Activated naive CD4-positive, alpha-beta T cell treated with anti-CD3 and anti-CD28 coated beads for 36 hours (primary cell): Measurements from ENCODE around the gene NRARP. TPM values are rescaled to one million over a fixed set of nuclear protein-coding genes. Genes with fewer than 3 reads are reported as not detected.

Experiments
- CTCF ChIA-PET: fragments of 350-600 bp; sonication (Branson Sonifier 250); formaldehyde crosslinking; loops from one replicate; lab custom pipeline; 2021; ENCODE audit warnings: antibody characterized with exemption; lab: Charles Lee
- DNase-seq: peaks from one replicate; pipeline ENCODE4 v3.0.0-alpha.2; 2020
- H3K27ac Mint-ChIP-seq: one replicate; pipeline ENCODE4 v1.8.0; 2021; ENCODE audit warnings: mild to moderate bottlenecking, mixed read lengths
- H3K27me3 Mint-ChIP-seq: one replicate; pipeline ENCODE4 v1.8.0; 2021; ENCODE audit warnings: low read depth, mixed read lengths
- H3K36me3 Mint-ChIP-seq: one replicate; pipeline ENCODE4 v1.8.0; 2021; ENCODE audit warnings: low read depth, mixed read lengths
- H3K4me1 Mint-ChIP-seq: one replicate; pipeline ENCODE4 v1.8.0; 2021; ENCODE audit warnings: low read depth, mixed read lengths
- H3K4me3 Mint-ChIP-seq: one replicate; pipeline ENCODE4 v1.8.0; 2021; ENCODE audit warnings: mild to moderate bottlenecking, moderate library complexity, mixed read lengths
- H3K9me3 Mint-ChIP-seq: one replicate; pipeline ENCODE4 v1.8.0; 2021; ENCODE audit warnings: mixed read lengths
- intact Hi-C: fragments of 100-400 bp; cut with micrococcal nuclease; formaldehyde crosslinking; loops from one replicate; pipeline ENCODE4 v1.15.1; 2023
- total RNA-seq, 2 experiments: library from RNA; stranded (reverse); gene quantifications; one replicate each; pipeline ENCODE4 v1.2.3, GENCODE V29; 2021

NRARP gene
- total RNA-seq, 2 experiments from 2014 or later = 1.8 to 2.2 TPM

GRCh38 chr9:137319739-137320551, 17.9 kb upstream of the NRARP start:
- H3K27ac Mint-ChIP-seq = no peak overlapping the region
- intact Hi-C loops = no loop called here
- no peaks in the 10 kb centered on the region for H3K9me3 Mint-ChIP-seq
- no peaks in the 10 kb centered on the region for H3K36me3 Mint-ChIP-seq
- H3K4me3 Mint-ChIP-seq = no peak overlapping the region
- CTCF ChIA-PET = no interaction called here
- no peak for DNase-seq
- H3K27me3 Mint-ChIP-seq = peaks cover 4% of the 10 kb centered on the region
- H3K4me1 Mint-ChIP-seq = peaks cover 4% of the 10 kb centered on the region

GRCh38 chr9:137319011-137319738, 17.1 kb upstream of the NRARP start:
- Mint-ChIP-seq H3K27me3 (peaks cover 3% of the 10 kb centered on the region), H3K27ac (no peak overlapping the region), H3K36me3 (no peaks in the 10 kb centered on the region), H3K4me1 (peaks cover 4% of the 10 kb centered on the region), H3K4me3 (no peak overlapping the region), H3K9me3 (no peaks in the 10 kb centered on the region)
- intact Hi-C loops = no loop called here
- no peak for DNase-seq
- CTCF ChIA-PET = no interaction called here

GRCh38 chr9:137318602-137319001, 16.5 kb upstream of the NRARP start:
- intact Hi-C loops = no loop called here
- H3K27ac Mint-ChIP-seq = no peak overlapping the region
- H3K27me3 Mint-ChIP-seq = peaks cover 3% of the 10 kb centered on the region
- DNase-seq = no peak
- H3K4me1 Mint-ChIP-seq = peaks cover 4% of the 10 kb centered on the region
- H3K9me3 Mint-ChIP-seq = no peaks in the 10 kb centered on the region
- CTCF ChIA-PET = no interaction called here
- H3K36me3 Mint-ChIP-seq = no peaks in the 10 kb centered on the region
- H3K4me3 Mint-ChIP-seq = no peak overlapping the region

- peaks cover 3% of the 10 kb centered on the region for H3K27me3 Mint-ChIP-seq
- no peak for DNase-seq
- H3K36me3 Mint-ChIP-seq = no peaks in the 10 kb centered on the region
- no peak overlapping the region for H3K4me3 Mint-ChIP-seq
- no peak overlapping the region for H3K27ac Mint-ChIP-seq
- intact Hi-C loops = no loop called here
- H3K9me3 Mint-ChIP-seq = no peaks in the 10 kb centered on the region
- H3K4me1 Mint-ChIP-seq = peaks cover 4% of the 10 kb centered on the region
- CTCF ChIA-PET = no interaction called here
Measured at GRCh38 chr9:137317718-137318511, 15.8 kb upstream of the NRARP start.

- CTCF ChIA-PET = interaction anchor here (1.4 kb wide), 1 partner anchor 15 kb away, joined by 3 read pairs; the partner anchor contains the start of gene NRARP
Measured at GRCh38 chr9:137317021-137317717, 15.1 kb upstream of the NRARP start.

GRCh38 chr9:137316012-137316981, 14.2 kb upstream of the NRARP start:
- CTCF ChIA-PET = interaction anchor here (1.4 kb wide), 1 partner anchor 14 kb away, joined by 3 read pairs; the partner anchor contains the start of gene NRARP
- no peaks in the 10 kb centered on the region for H3K9me3 Mint-ChIP-seq
- peaks cover 3% of the 10 kb centered on the region for H3K27me3 Mint-ChIP-seq
- H3K4me3 Mint-ChIP-seq = no peak overlapping the region
- no peaks in the 10 kb centered on the region for H3K36me3 Mint-ChIP-seq
- H3K4me1 Mint-ChIP-seq = peaks cover 4% of the 10 kb centered on the region
- H3K27ac Mint-ChIP-seq = no peak overlapping the region
- DNase-seq = no peak
- intact Hi-C loops = no loop called here

More at GRCh38 chr9:137317021-137317717, 15.1 kb upstream of the NRARP start:
- peaks cover 3% of the 10 kb centered on the region for H3K27me3 Mint-ChIP-seq
- no peak overlapping the region for H3K4me3 Mint-ChIP-seq
- intact Hi-C loops = no loop called here
- peaks cover 4% of the 10 kb centered on the region for H3K4me1 Mint-ChIP-seq
- no peaks in the 10 kb centered on the region for H3K36me3 Mint-ChIP-seq
- no peaks in the 10 kb centered on the region for H3K9me3 Mint-ChIP-seq
- DNase-seq = no peak
- no peak overlapping the region for H3K27ac Mint-ChIP-seq

- DNase-seq = no peak
Measured at GRCh38 chr9:137315581-137316011, 13.5 kb upstream of the NRARP start.

GRCh38 chr9:137314561-137315560, 12.8 kb upstream of the NRARP start:
- intact Hi-C loops = no loop called here
- H3K27me3 Mint-ChIP-seq = peaks cover 3% of the 10 kb centered on the region
- no peaks in the 10 kb centered on the region for H3K9me3 Mint-ChIP-seq
- no peak overlapping the region for H3K4me3 Mint-ChIP-seq
- H3K36me3 Mint-ChIP-seq = no peaks in the 10 kb centered on the region
- DNase-seq = no peak
- H3K4me1 Mint-ChIP-seq = no peaks in the 10 kb centered on the region
- CTCF ChIA-PET = no interaction called here
- H3K27ac Mint-ChIP-seq = no peak overlapping the region

More at GRCh38 chr9:137315581-137316011, 13.5 kb upstream of the NRARP start:
- H3K4me1 Mint-ChIP-seq = peaks cover 3% of the 10 kb centered on the region
- H3K27ac Mint-ChIP-seq = no peak overlapping the region
- no peaks in the 10 kb centered on the region for H3K9me3 Mint-ChIP-seq
- CTCF ChIA-PET = no interaction called here
- H3K27me3 Mint-ChIP-seq = peaks cover 3% of the 10 kb centered on the region
- H3K4me3 Mint-ChIP-seq = no peak overlapping the region
- H3K36me3 Mint-ChIP-seq = no peaks in the 10 kb centered on the region
- intact Hi-C loops = no loop called here

- intact Hi-C loops = no loop called here
- no peak overlapping the region for H3K4me3 Mint-ChIP-seq
- no peak for DNase-seq
- CTCF ChIA-PET = no interaction called here
- no peaks in the 10 kb centered on the region for H3K36me3 Mint-ChIP-seq
- no peaks in the 10 kb centered on the region for H3K9me3 Mint-ChIP-seq
- no peak overlapping the region for H3K27ac Mint-ChIP-seq
- H3K27me3 Mint-ChIP-seq = peaks cover 3% of the 10 kb centered on the region
- no peaks in the 10 kb centered on the region for H3K4me1 Mint-ChIP-seq
Measured at GRCh38 chr9:137313956-137314560, 12.0 kb upstream of the NRARP start.

GRCh38 chr9:137313326-137313936, 11.4 kb upstream of the NRARP start:
- no peaks in the 10 kb centered on the region for H3K9me3 Mint-ChIP-seq
- H3K36me3 Mint-ChIP-seq = no peaks in the 10 kb centered on the region
- H3K27ac Mint-ChIP-seq = no peak overlapping the region
- intact Hi-C loops = no loop called here
- DNase-seq = no peak
- no peak overlapping the region for H3K4me3 Mint-ChIP-seq
- H3K27me3 Mint-ChIP-seq = peaks cover 3% of the 10 kb centered on the region
- H3K4me1 Mint-ChIP-seq = no peaks in the 10 kb centered on the region
- CTCF ChIA-PET = no interaction called here
